HL-60/S4 treated with retinoic acid at 250 ng/mL for 4 days and 3 days (cell line): ENCODE data around the gene ARFGAP1.
"Not testable (repeated sequence)": the region's sequence is repeated elsewhere in the genome, so short reads cannot be mapped to it uniquely, and the experiment has no call there.

Source experiments
- in situ Hi-C: fragments of 300-500 bp; cut with MboI; formaldehyde crosslinking; loops from 2 replicates; pipeline ENCODE4 v1.7.0; 2022; ENCODE audit warnings: low sequenced_read_pairs

Gene ARFGAP1

GRCh38 chr20:63290136-63290676, 17.6 kb downstream of the ARFGAP1 start:
- in situ Hi-C loops = no loop called here

GRCh38 chr20:63290677-63291472, 18.3 kb downstream of the ARFGAP1 start:
- in situ Hi-C loops = no loop called here

- in situ Hi-C loops = no loop called here
Measured at GRCh38 chr20:63291811-63292210, 19.2 kb downstream of the ARFGAP1 start.

GRCh38 chr20:63292292-63292701, 19.7 kb downstream of the ARFGAP1 start:
- in situ Hi-C loops = no loop called here

GRCh38 chr20:63292904-63293303, 20.3 kb downstream of the ARFGAP1 start, which contains the start of gene COL20A1:
COL20A1 (plus strand) TSS chr20:63293186; CDS start chr20:63295108, 1,922 bp downstream.
- in situ Hi-C loops = no loop called here

GRCh38 chr20:63293456-63293855, 20.8 kb downstream of the ARFGAP1 start:
- in situ Hi-C loops = no loop called here

- in situ Hi-C loops = no loop called here
Measured at GRCh38 chr20:63293871-63294535, 21.4 kb downstream of the ARFGAP1 start.

GRCh38 chr20:63294536-63294900, 21.9 kb downstream of the ARFGAP1 start:
- in situ Hi-C loops = no loop called here

- in situ Hi-C loops = no loop called here
Measured at GRCh38 chr20:63295018-63295417, 22.4 kb downstream of the ARFGAP1 start.

- in situ Hi-C loops = no loop called here
Measured at GRCh38 chr20:63295422-63295821, 22.8 kb downstream of the ARFGAP1 start.

- in situ Hi-C loops = no loop called here
Measured at GRCh38 chr20:63295846-63296245, 23.2 kb downstream of the ARFGAP1 start.

GRCh38 chr20:63296531-63297299, 24.1 kb downstream of the ARFGAP1 start:
- in situ Hi-C loops = no loop called here

GRCh38 chr20:63297371-63297781, 24.8 kb downstream of the ARFGAP1 start:
- in situ Hi-C loops = no loop called here

- in situ Hi-C loops = no loop called here
Measured at GRCh38 chr20:63297796-63298572, 25.4 kb downstream of the ARFGAP1 start.

GRCh38 chr20:63298731-63299312, 26.2 kb downstream of the ARFGAP1 start:
- in situ Hi-C loops = no loop called here

GRCh38 chr20:63301671-63302070, 29.1 kb downstream of the ARFGAP1 start:
- in situ Hi-C loops = no loop called here

GRCh38 chr20:63303095-63303666, 30.6 kb downstream of the ARFGAP1 start:
- in situ Hi-C loops = no loop called here

GRCh38 chr20:63305393-63305792, 32.8 kb downstream of the ARFGAP1 start:
- in situ Hi-C loops = no loop called here

- in situ Hi-C loops = not testable (repeated sequence)
Measured at GRCh38 chr20:63305933-63306672, 33.5 kb downstream of the ARFGAP1 start.
